DND-41 (cell line): Measurements from ENCODE around the gene NRG3.

Source experiments
- ATAC-seq: fragments of 200-7000 bp; cut with Tn5 transposase; 3 replicates; pipeline ENCODE4 v1.9.1; 2021; ENCODE audit warnings: low read depth; ENCODE audit not compliant: insufficient read depth
- DNase-seq: peaks from one replicate; pipeline ENCODE4 v3.0.0-alpha.2; 2020
- H2AFZ ChIP-seq: 2 replicates; pipeline ENCODE4 v1.6.0; 2012; ENCODE audit warnings: low read depth, low read length
- H3K27ac ChIP-seq: 2 replicates; pipeline ENCODE4 v1.5.1; 2012; ENCODE audit warnings: low read length, inconsistent platforms
- H3K27me3 ChIP-seq: fragments of 200-600 bp; sonication (generic); 2 replicates; pipeline ENCODE4 v1.6.0; 2012; ENCODE audit warnings: low read length, mild to moderate bottlenecking, inconsistent platforms; ENCODE audit not compliant: insufficient read depth, poor library complexity
- H3K36me3 ChIP-seq: 2 replicates; pipeline ENCODE4 v1.5.1; 2012; ENCODE audit warnings: low read length, inconsistent platforms; ENCODE audit not compliant: insufficient read depth
- H3K4me1 ChIP-seq: 2 replicates; pipeline ENCODE4 v1.5.1; 2012; ENCODE audit warnings: mild to moderate bottlenecking, low read length; ENCODE audit not compliant: insufficient read depth
- H3K4me2 ChIP-seq: 2 replicates; pipeline ENCODE4 v1.6.0; 2012; ENCODE audit warnings: mild to moderate bottlenecking, moderate library complexity, low read length, inconsistent platforms; ENCODE audit not compliant: insufficient read depth
- H3K4me3 ChIP-seq, 2 experiments: fragments of 200-600 bp in 1 of 2; shearing (Covaris generic) in 1 of 2; 2 replicates each; pipeline ENCODE4 v1.5.1; 2012 to 2016; ENCODE audit warnings: inconsistent platforms in 2 of 2, low read length in 2 of 2, mild to moderate bottlenecking in 2 of 2, low read depth in 1 of 2, moderate library complexity in 1 of 2
- H3K79me2 ChIP-seq: 2 replicates; pipeline ENCODE4 v1.6.0; 2012; ENCODE audit warnings: low read length, inconsistent platforms; ENCODE audit not compliant: insufficient read depth
- H3K9ac ChIP-seq: 2 replicates; pipeline ENCODE4 v1.6.0; 2012; ENCODE audit warnings: low read depth, mild to moderate bottlenecking, inconsistent platforms, low read length, moderate library complexity
- H3K9me3 ChIP-seq: 2 replicates; pipeline ENCODE4 v1.5.1; 2012; ENCODE audit warnings: low read length, moderate library complexity, mild to moderate bottlenecking, inconsistent platforms; ENCODE audit not compliant: insufficient read depth, severe bottlenecking
- H4K20me1 ChIP-seq: 2 replicates; pipeline ENCODE4 v1.6.0; 2012; ENCODE audit warnings: low read length; ENCODE audit not compliant: insufficient read depth
- CTCF ChIP-seq: IDR thresholded peaks from 2 replicates; pipeline ENCODE4 v1.5.1; 2012; ENCODE audit warnings: borderline replicate concordance, low read length, moderate library complexity, mild to moderate bottlenecking; ENCODE audit not compliant: poor library complexity, severe bottlenecking; ENCODE audit errors: extremely low read depth
- EZH2 ChIP-seq: IDR thresholded peaks from 3 replicates; pipeline ENCODE4 v1.6.1; 2012; ENCODE audit warnings: borderline replicate concordance, low read depth, mild to moderate bottlenecking, moderate library complexity, low read length, inconsistent platforms; ENCODE audit not compliant: severe bottlenecking

NRG3 gene

GRCh38 chr10:82208726-82209125, 333.7 kb downstream of the NRG3 start:
- ATAC-seq (no peak), DNase-seq (no peak)
- Histone ChIP-seq H3K79me2 (no peaks in the 10 kb centered on the region), H3K9me3 (no peaks in the 10 kb centered on the region), H3K9ac (no peak overlapping the region), H4K20me1 (no peaks in the 10 kb centered on the region), H3K4me1 (no peaks in the 10 kb centered on the region), H3K27ac (no peak overlapping the region), H3K36me3 (no peaks in the 10 kb centered on the region), H2AFZ (no peak overlapping the region), H3K27me3 (no peaks in the 10 kb centered on the region), H3K4me2 (no peak overlapping the region), H3K4me3 (no peak overlapping the region)
- TF ChIP-seq EZH2, result no peak

- H3K4me3 ChIP-seq, result no peak overlapping the region
Observed at GRCh38 chr10:82210331-82210730, 335.3 kb downstream of the NRG3 start.

GRCh38 chr10:82211346-82211745, 336.4 kb downstream of the NRG3 start:
- no peaks in the 10 kb centered on the region for H4K20me1 ChIP-seq
- no peaks in the 10 kb centered on the region for H3K79me2 ChIP-seq
- no peak overlapping the region for H3K27ac ChIP-seq
- no peak for ATAC-seq
- no peak overlapping the region for H3K4me3 ChIP-seq
- no peak for DNase-seq
- H3K9ac ChIP-seq, result no peak overlapping the region
- no peaks in the 10 kb centered on the region for H3K9me3 ChIP-seq
- H2AFZ ChIP-seq, result no peak overlapping the region
- no peak for TF ChIP-seq EZH2
- TF ChIP-seq CTCF, result no peak
- no peaks in the 10 kb centered on the region for H3K4me1 ChIP-seq
- no peaks in the 10 kb centered on the region for H3K36me3 ChIP-seq
- H3K4me2 ChIP-seq, result no peak overlapping the region
- no peaks in the 10 kb centered on the region for H3K27me3 ChIP-seq

More at GRCh38 chr10:82210331-82210730, 335.3 kb downstream of the NRG3 start:
- no peak overlapping the region for H2AFZ ChIP-seq
- no peak for DNase-seq
- no peaks in the 10 kb centered on the region for H3K27me3 ChIP-seq
- no peak overlapping the region for H3K4me2 ChIP-seq
- no peaks in the 10 kb centered on the region for H4K20me1 ChIP-seq
- H3K9ac ChIP-seq, result no peak overlapping the region
- H3K9me3 ChIP-seq, result no peaks in the 10 kb centered on the region
- no peaks in the 10 kb centered on the region for H3K79me2 ChIP-seq
- TF ChIP-seq CTCF, result no peak
- TF ChIP-seq EZH2, result no peak
- no peaks in the 10 kb centered on the region for H3K36me3 ChIP-seq
- H3K27ac ChIP-seq, result no peak overlapping the region
- no peaks in the 10 kb centered on the region for H3K4me1 ChIP-seq
- ATAC-seq, result no peak

- no peak for ATAC-seq
- Histone ChIP-seq H3K4me3 (no peak overlapping the region), H3K4me1 (no peaks in the 10 kb centered on the region), H3K9me3 (no peaks in the 10 kb centered on the region), H3K9ac (no peak overlapping the region), H3K36me3 (no peaks in the 10 kb centered on the region), H2AFZ (no peak overlapping the region), H3K4me2 (no peak overlapping the region), H4K20me1 (no peaks in the 10 kb centered on the region), H3K27me3 (no peaks in the 10 kb centered on the region), H3K27ac (no peak overlapping the region), H3K79me2 (no peaks in the 10 kb centered on the region)
- no peak for TF ChIP-seq CTCF
- no peak for TF ChIP-seq EZH2
- DNase-seq, result no peak
Observed at GRCh38 chr10:82212753-82213152, 337.8 kb downstream of the NRG3 start.
